ENCODE data around the gene SLF1.

The SLF1 gene

GRCh38 chr5:94745786-94746730, 127.6 kb downstream of the SLF1 start:
- CTCF ChIA-PET, result interaction anchor here (1.0 kb wide), 1 partner anchor 9 kb away, joined by 3 read pairs; no protein-coding TSS in a partner anchor
- TF ChIP-seq BHLHE40 (IDR thresholded peaks at IDR 0.05; ENCODE audit: borderline replicate concordance) (no peak), NFRKB (IDR thresholded peaks at IDR 0.05) (no peak), PKNOX1 (IDR thresholded peaks at IDR 0.05) (no peak), FOXA1 (IDR thresholded peaks at IDR 0.05) (no peak), SP1 (IDR thresholded peaks at IDR 0.05) (no peak), CTBP1 (IDR thresholded peaks at IDR 0.05; ENCODE audit: borderline replicate concordance) (no peak), ELF4 (IDR thresholded peaks at IDR 0.05) (no peak), TARDBP (IDR thresholded peaks at IDR 0.05) (no peak), FOXK2 (IDR thresholded peaks at IDR 0.05) (no peak), L3MBTL2 (conservative IDR thresholded peaks at IDR 0.05) (no peak), FOXM1 (IDR thresholded peaks at IDR 0.05; ENCODE audit: borderline replicate concordance) (no peak), HDGF (IDR thresholded peaks at IDR 0.05; ENCODE audit: borderline replicate concordance) (no peak), ARNT (IDR thresholded peaks at IDR 0.05) (no peak)
- POLR2A ChIA-PET, result no interaction called here
- no peak for DNase-seq (ENCODE audit: extremely low spot score)

GRCh38 chr5:94746731-94747124, 128.3 kb downstream of the SLF1 start:
- POLR2A ChIA-PET, result no interaction called here
- no peak for DNase-seq (ENCODE audit: extremely low spot score)
- TF ChIP-seq FOXA1 (IDR thresholded peaks at IDR 0.05) (no peak), FOXK2 (IDR thresholded peaks at IDR 0.05) (no peak), SUZ12 (IDR thresholded peaks at IDR 0.05) (no peak), PKNOX1 (IDR thresholded peaks at IDR 0.05) (0 out of 2 replicates have a peak, but pooled peaks have one; percentile 7)
- CTCF ChIA-PET, result interaction anchor here (1.0 kb wide), 1 partner anchor 9 kb away, joined by 3 read pairs; no protein-coding TSS in a partner anchor

Data from HEK293T (cell line).